HEK293T (cell line): ENCODE results near the gene CD47.

ENCODE experiments used
- ELF4 ChIP-seq: fragments of 450-650 bp; IDR thresholded peaks from 2 replicates; pipeline ENCODE4 v1.6.1; 2017; ENCODE audit warnings: antibody characterized with exemption
- FOXM1 ChIP-seq: fragments of 450-650 bp; IDR thresholded peaks from 2 replicates; pipeline ENCODE4 v1.6.1; 2017; ENCODE audit warnings: mild to moderate bottlenecking, borderline replicate concordance
- HDGF ChIP-seq: fragments of 450-650 bp; IDR thresholded peaks from 2 replicates; pipeline ENCODE4 v1.6.1; 2017; ENCODE audit warnings: antibody characterized with exemption, borderline replicate concordance
- LEF1 ChIP-seq: fragments of 450-650 bp; IDR thresholded peaks from 2 replicates; pipeline ENCODE4 v1.6.1; 2017; ENCODE audit warnings: mild to moderate bottlenecking, borderline replicate concordance
- SP1 ChIP-seq: fragments of 450-650 bp; IDR thresholded peaks from 2 replicates; pipeline ENCODE4 v1.6.1; 2017
- TF ChIP-seq, protein P1 (sequence below): fragments of 450-650 bp; IDR thresholded peaks from 2 replicates; pipeline ENCODE4 v1.6.1; 2016

DNA sequence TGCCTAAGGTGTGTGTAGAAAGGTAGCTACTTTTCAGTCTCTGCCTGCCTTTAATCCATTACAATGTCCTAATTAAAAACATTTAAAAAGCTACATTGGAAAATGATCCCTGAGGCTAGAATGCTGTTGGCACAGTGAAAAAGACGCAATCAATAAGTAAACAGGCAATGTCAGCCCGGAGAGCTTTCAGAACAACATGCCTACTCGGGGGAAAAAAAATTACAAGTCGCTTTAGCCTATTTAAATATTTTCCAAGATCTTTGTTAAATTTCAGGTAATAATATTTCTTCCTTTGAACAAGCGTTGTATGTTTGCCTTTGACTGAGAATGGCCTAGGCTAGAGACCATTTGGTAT is 46.6 kb upstream of the CD47 start:
- TF ChIP-seq LEF1, result no peak
- TF ChIP-seq ELF4, result no peak
- TF ChIP-seq, protein P1, sequence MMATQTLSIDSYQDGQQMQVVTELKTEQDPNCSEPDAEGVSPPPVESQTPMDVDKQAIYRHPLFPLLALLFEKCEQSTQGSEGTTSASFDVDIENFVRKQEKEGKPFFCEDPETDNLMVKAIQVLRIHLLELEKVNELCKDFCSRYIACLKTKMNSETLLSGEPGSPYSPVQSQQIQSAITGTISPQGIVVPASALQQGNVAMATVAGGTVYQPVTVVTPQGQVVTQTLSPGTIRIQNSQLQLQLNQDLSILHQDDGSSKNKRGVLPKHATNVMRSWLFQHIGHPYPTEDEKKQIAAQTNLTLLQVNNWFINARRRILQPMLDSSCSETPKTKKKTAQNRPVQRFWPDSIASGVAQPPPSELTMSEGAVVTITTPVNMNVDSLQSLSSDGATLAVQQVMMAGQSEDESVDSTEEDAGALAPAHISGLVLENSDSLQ, result no peak
- no peak for TF ChIP-seq HDGF
- no peak for TF ChIP-seq FOXM1
- no peak for TF ChIP-seq SP1
